MM.1S (cell line): Measurements from ENCODE around the gene THEM4.

Experiments used
- DNase-seq: peaks from one replicate; pipeline ENCODE4 v3.0.0-alpha.2; 2015
- H2AFZ ChIP-seq: fragments of 300-600 bp; sonication (generic); 2 replicates; pipeline ENCODE4 v1.6.0; 2016; ENCODE audit warnings: antibody characterized with exemption, low read length
- H3F3A ChIP-seq: fragments of 300-600 bp; sonication (generic); 2 replicates; pipeline ENCODE4 v1.6.1; 2016; ENCODE audit warnings: mild to moderate bottlenecking, antibody characterized with exemption, low read length, moderate library complexity, mixed read lengths; ENCODE audit not compliant: insufficient read depth
- H3K27ac ChIP-seq: fragments of 300-600 bp; sonication (generic); 2 replicates; pipeline ENCODE4 v1.5.1; 2016; ENCODE audit warnings: mild to moderate bottlenecking, low read length
- H3K27me3 ChIP-seq: fragments of 300-600 bp; sonication (generic); replicated peaks from 2 replicates; pipeline ENCODE4 v1.6.0; 2016; ENCODE audit warnings: low read length; ENCODE audit not compliant: insufficient read depth
- H3K36me3 ChIP-seq: fragments of 300-600 bp; sonication (generic); replicated peaks from 2 replicates; pipeline ENCODE4 v1.6.1; 2016; ENCODE audit warnings: mild to moderate bottlenecking, low read length, mixed read lengths; ENCODE audit not compliant: insufficient read depth
- H3K4me1 ChIP-seq: fragments of 300-600 bp; sonication (generic); 2 replicates; pipeline ENCODE4 v1.6.1; 2016; ENCODE audit warnings: low read length, mixed read lengths
- H3K4me2 ChIP-seq: fragments of 300-600 bp; sonication (generic); 2 replicates; pipeline ENCODE4 v1.6.0; 2016; ENCODE audit warnings: low read depth, low read length
- H3K4me3 ChIP-seq: fragments of 300-600 bp; sonication (generic); 2 replicates; pipeline ENCODE4 v1.5.1; 2016; ENCODE audit warnings: low read length, mixed read lengths
- H3K79me2 ChIP-seq: fragments of 300-600 bp; sonication (generic); 2 replicates; pipeline ENCODE4 v1.6.1; 2016; ENCODE audit warnings: mixed run types, low read length, mixed read lengths
- H3K9ac ChIP-seq: fragments of 300-600 bp; sonication (generic); 2 replicates; pipeline ENCODE4 v1.6.1; 2016; ENCODE audit warnings: low read length, mixed read lengths
- H3K9me2 ChIP-seq: fragments of 300-600 bp; sonication (generic); replicated peaks from 2 replicates; pipeline ENCODE4 v1.6.1; 2016; ENCODE audit warnings: mild to moderate bottlenecking, low read length, mixed read lengths; ENCODE audit not compliant: insufficient read depth
- H3K9me3 ChIP-seq: fragments of 300-600 bp; sonication (generic); replicated peaks from 2 replicates; pipeline ENCODE4 v1.6.1; 2016; ENCODE audit warnings: mild to moderate bottlenecking, low read length, mixed read lengths; ENCODE audit not compliant: insufficient read depth
- H4K20me1 ChIP-seq: fragments of 300-600 bp; sonication (generic); 2 replicates; pipeline ENCODE4 v1.6.1; 2016; ENCODE audit warnings: mild to moderate bottlenecking, low read length, moderate library complexity, mixed read lengths; ENCODE audit not compliant: insufficient read depth
- EZH2 ChIP-seq: fragments of 300-600 bp; sonication (generic); optimal IDR thresholded peaks from 2 replicates; pipeline ENCODE3; 2017; ENCODE audit warnings: low read depth, mild to moderate bottlenecking, antibody characterized with exemption, low read length, mixed read lengths
- EZH2phosphoT487 ChIP-seq: fragments of 300-600 bp; sonication (generic); IDR thresholded peaks from 2 replicates; pipeline ENCODE4 v1.6.1; 2018; ENCODE audit warnings: antibody characterized with exemption, low read length
- TF ChIP-seq, protein P1 (sequence below): fragments of 300-600 bp; sonication (generic); IDR thresholded peaks from 2 replicates; pipeline ENCODE4 v1.5.1; 2016; ENCODE audit warnings: antibody characterized with exemption, low read length, mixed read lengths

THEM4 gene

GRCh38 chr1:151918156-151918555 is 8.8 kb upstream of the THEM4 start:
- Histone ChIP-seq H3K9me2 (no peaks in the 10 kb centered on the region), H3F3A (peaks cover 18% of the 10 kb centered on the region; the same call in 1 of the 2 replicates), H3K27ac (no peak overlapping the region), H3K36me3 (no peaks in the 10 kb centered on the region), H3K9ac (no peak overlapping the region), H4K20me1 (no peaks in the 10 kb centered on the region), H3K4me1 (peaks cover 47% of the 10 kb centered on the region), H2AFZ (no peak overlapping the region), H3K79me2 (no peaks in the 10 kb centered on the region), H3K4me2 (no peak overlapping the region), H3K9me3 (no peaks in the 10 kb centered on the region), H3K4me3 (no peak overlapping the region), H3K27me3 (no peaks in the 10 kb centered on the region)
- no peak for DNase-seq
- no peak for TF ChIP-seq EZH2phosphoT487
- TF ChIP-seq EZH2: no peak
- TF ChIP-seq, protein P1, sequence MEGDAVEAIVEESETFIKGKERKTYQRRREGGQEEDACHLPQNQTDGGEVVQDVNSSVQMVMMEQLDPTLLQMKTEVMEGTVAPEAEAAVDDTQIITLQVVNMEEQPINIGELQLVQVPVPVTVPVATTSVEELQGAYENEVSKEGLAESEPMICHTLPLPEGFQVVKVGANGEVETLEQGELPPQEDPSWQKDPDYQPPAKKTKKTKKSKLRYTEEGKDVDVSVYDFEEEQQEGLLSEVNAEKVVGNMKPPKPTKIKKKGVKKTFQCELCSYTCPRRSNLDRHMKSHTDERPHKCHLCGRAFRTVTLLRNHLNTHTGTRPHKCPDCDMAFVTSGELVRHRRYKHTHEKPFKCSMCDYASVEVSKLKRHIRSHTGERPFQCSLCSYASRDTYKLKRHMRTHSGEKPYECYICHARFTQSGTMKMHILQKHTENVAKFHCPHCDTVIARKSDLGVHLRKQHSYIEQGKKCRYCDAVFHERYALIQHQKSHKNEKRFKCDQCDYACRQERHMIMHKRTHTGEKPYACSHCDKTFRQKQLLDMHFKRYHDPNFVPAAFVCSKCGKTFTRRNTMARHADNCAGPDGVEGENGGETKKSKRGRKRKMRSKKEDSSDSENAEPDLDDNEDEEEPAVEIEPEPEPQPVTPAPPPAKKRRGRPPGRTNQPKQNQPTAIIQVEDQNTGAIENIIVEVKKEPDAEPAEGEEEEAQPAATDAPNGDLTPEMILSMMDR: no peak

- no peak overlapping the region for H3K27ac ChIP-seq
- peaks cover 39% of the 10 kb centered on the region for H3K4me1 ChIP-seq
- H4K20me1 ChIP-seq: no peaks in the 10 kb centered on the region
- H3K36me3 ChIP-seq: no peaks in the 10 kb centered on the region
- H3K9me2 ChIP-seq: no peaks in the 10 kb centered on the region
- no peaks in the 10 kb centered on the region for H3K79me2 ChIP-seq
- no peaks in the 10 kb centered on the region for H3K27me3 ChIP-seq
- H3K4me2 ChIP-seq: no peak overlapping the region
- H3K9ac ChIP-seq: no peak overlapping the region
- peak; percentile 1 for DNase-seq
- H3K9me3 ChIP-seq: no peaks in the 10 kb centered on the region
- TF ChIP-seq, protein P1: no peak
- TF ChIP-seq EZH2 (no peak), EZH2phosphoT487 (no peak)
- H3K4me3 ChIP-seq: no peak overlapping the region
- H3F3A ChIP-seq: peaks cover 18% of the 10 kb centered on the region; the same call in 1 of the 2 replicates
- no peak overlapping the region for H2AFZ ChIP-seq
These were observed 7.5 kb upstream of the THEM4 start for GRCh38 chr1:151916726-151917370.

DNA sequence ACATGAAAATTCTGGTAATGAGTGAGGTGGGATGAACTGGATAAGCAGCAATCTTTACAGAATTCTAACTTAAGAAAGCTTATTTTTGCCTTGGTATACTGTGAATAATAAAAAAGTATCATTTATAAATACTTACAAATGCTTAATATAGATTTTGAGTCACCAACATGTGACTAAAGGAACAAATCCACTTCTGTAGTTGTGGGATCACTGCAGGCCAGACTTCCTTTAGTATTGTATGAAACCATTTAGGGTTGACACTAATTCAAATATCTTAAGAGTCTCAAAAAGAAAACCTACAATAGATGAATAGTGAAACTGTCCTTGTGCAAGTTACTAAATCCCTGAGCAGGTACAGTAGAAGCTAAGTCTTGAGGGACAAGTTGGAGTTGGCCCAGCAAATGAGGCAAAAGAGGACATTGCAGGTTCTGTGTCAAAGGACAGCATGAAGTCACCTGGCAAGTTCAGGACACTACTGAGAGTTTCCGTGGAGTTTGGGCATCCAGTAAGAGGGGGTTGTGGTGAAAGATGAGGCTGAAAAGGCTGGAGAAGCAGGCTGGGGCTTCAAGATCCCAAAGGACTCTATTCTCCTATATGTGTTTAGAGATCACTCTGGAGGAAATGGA is 5.9 kb upstream of the THEM4 start:
- Histone ChIP-seq H3K4me3 (no peak overlapping the region), H3K9me3 (no peaks in the 10 kb centered on the region), H3F3A (peaks cover 16% of the 10 kb centered on the region; the same call in 1 of the 2 replicates), H3K9ac (no peak overlapping the region), H3K36me3 (no peaks in the 10 kb centered on the region), H3K79me2 (no peaks in the 10 kb centered on the region), H3K27me3 (no peaks in the 10 kb centered on the region), H3K4me2 (peak overlapping the region; percentile 13; the same call in 1 of the 2 replicates), H3K27ac (peak overlapping the region; percentile 6; the same call in 1 of the 2 replicates), H3K9me2 (no peaks in the 10 kb centered on the region), H2AFZ (peak overlapping the region; percentile 53), H4K20me1 (no peaks in the 10 kb centered on the region), H3K4me1 (peaks cover 25% of the 10 kb centered on the region)
- peak; percentile 8 for DNase-seq
- no peak for TF ChIP-seq EZH2phosphoT487
- TF ChIP-seq EZH2: no peak
- TF ChIP-seq, protein P1: no peak
